OCI-LY3 (cell line): ENCODE results near the gene ZC3H7A.
"Not testable (repeated sequence)": the region's sequence is repeated elsewhere in the genome, so short reads cannot be mapped to it uniquely, and the experiment has no call there.

ENCODE experiments used
- H2AFZ ChIP-seq: fragments of 200-600, 300-600 bp; shearing (Covaris generic); 2 replicates; pipeline ENCODE4 v1.6.0; 2014; ENCODE audit warnings: antibody characterized with exemption, low read depth, low read length
- H3K27ac ChIP-seq: fragments of 200-600, 300-600 bp; sonication (generic); 2 replicates; pipeline ENCODE4 v1.5.1; 2014; ENCODE audit warnings: mild to moderate bottlenecking, low read length, moderate library complexity, mixed read lengths
- H3K27me3 ChIP-seq: fragments of 200-600, 300-600 bp; sonication (generic); 2 replicates; pipeline ENCODE4 v1.6.1; 2014; ENCODE audit warnings: low read depth, low read length, mixed read lengths
- H3K36me3 ChIP-seq: fragments of 200-600, 300-600 bp; sonication (generic); replicated peaks from 2 replicates; pipeline ENCODE3; 2014; ENCODE audit warnings: low read depth, low read length, mixed read lengths
- H3K4me1 ChIP-seq: fragments of 300-600, 200-600 bp; sonication (generic); 2 replicates; pipeline ENCODE4 v1.6.1; 2014; ENCODE audit warnings: low read length, mixed read lengths
- H3K4me2 ChIP-seq: fragments of 200-600, 300-600 bp; sonication (generic); 2 replicates; pipeline ENCODE4 v1.6.1; 2014; ENCODE audit warnings: low read length, mixed read lengths
- H3K4me3 ChIP-seq: fragments of 300-600, 200-600 bp; sonication (generic); 2 replicates; pipeline ENCODE4 v1.5.1; 2014; ENCODE audit warnings: antibody characterized with exemption, mild to moderate bottlenecking, low read length, moderate library complexity
- H3K79me2 ChIP-seq: fragments of 300-600, 200-600 bp; shearing (Covaris generic); 2 replicates; pipeline ENCODE4 v1.6.1; 2014; ENCODE audit warnings: mild to moderate bottlenecking, low read length, mixed read lengths
- H3K9ac ChIP-seq: fragments of 300-600, 200-600 bp; shearing (Covaris generic); 2 replicates; pipeline ENCODE4 v1.6.0; 2014; ENCODE audit warnings: mild to moderate bottlenecking, low read length, moderate library complexity
- H3K9me3 ChIP-seq: fragments of 200-600, 300-600 bp; shearing (Covaris generic); 2 replicates; pipeline ENCODE4 v1.6.1; 2014; ENCODE audit warnings: low read length, mixed read lengths; ENCODE audit not compliant: insufficient read depth
- H4K20me1 ChIP-seq: fragments of 200-600, 300-600 bp; sonication (generic); 2 replicates; pipeline ENCODE4 v1.6.1; 2016; ENCODE audit warnings: low read length, mixed read lengths; ENCODE audit not compliant: insufficient read depth
- CTCF ChIP-seq: fragments of 200-600, 300-600 bp; sonication (generic); IDR thresholded peaks from 2 replicates; pipeline ENCODE4 v1.5.1; 2014; ENCODE audit warnings: antibody characterized with exemption, low read length, low read depth
- EZH2phosphoT487 ChIP-seq: fragments of 200-600 bp; shearing (Covaris generic); IDR thresholded peaks from 2 replicates; pipeline ENCODE4 v1.6.1; 2018; ENCODE audit warnings: antibody characterized with exemption, mixed run types, low read depth

ZC3H7A gene

GRCh38 chr16:11819798-11820197 is 22.7 kb upstream of the ZC3H7A start:
- H3K79me2 ChIP-seq: no peaks in the 10 kb centered on the region
- H3K4me1 ChIP-seq: no peaks in the 10 kb centered on the region
- no peaks in the 10 kb centered on the region for H3K36me3 ChIP-seq
- no peaks in the 10 kb centered on the region for H4K20me1 ChIP-seq
- H2AFZ ChIP-seq: no peak overlapping the region
- H3K4me3 ChIP-seq: no peak overlapping the region
- H3K27me3 ChIP-seq: no peaks in the 10 kb centered on the region
- no peaks in the 10 kb centered on the region for H3K9me3 ChIP-seq
- TF ChIP-seq EZH2phosphoT487 (no peak), CTCF (no peak)
- no peak overlapping the region for H3K9ac ChIP-seq
- no peak overlapping the region for H3K4me2 ChIP-seq
- no peak overlapping the region for H3K27ac ChIP-seq

DNA sequence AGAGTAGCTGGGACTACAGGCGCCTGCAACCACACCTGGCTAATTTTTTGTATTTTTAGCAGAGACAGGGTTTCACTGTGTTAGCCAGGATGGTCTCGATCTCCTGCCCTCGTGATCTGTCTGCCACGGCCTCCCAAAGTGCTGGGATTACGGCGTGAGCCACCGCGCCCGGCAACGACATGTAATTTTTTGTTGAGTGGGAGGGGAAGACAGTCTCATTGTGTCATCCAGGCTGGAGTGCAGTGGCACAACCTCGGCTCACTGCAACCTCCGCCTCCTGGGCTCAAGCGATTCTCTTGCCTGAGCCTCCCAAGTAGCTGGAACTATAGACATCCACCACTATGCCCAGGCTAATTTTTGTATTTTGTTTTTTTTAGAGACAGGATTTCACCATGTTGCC is 21.9 kb upstream of the ZC3H7A start:
- not testable (repeated sequence) for H3K9me3 ChIP-seq, H4K20me1 ChIP-seq, H3K4me3 ChIP-seq, H3K36me3 ChIP-seq, H3K27ac ChIP-seq, H3K4me2 ChIP-seq, H3K79me2 ChIP-seq, H3K4me1 ChIP-seq, H3K9ac ChIP-seq, H2AFZ ChIP-seq, H3K27me3 ChIP-seq

DNA sequence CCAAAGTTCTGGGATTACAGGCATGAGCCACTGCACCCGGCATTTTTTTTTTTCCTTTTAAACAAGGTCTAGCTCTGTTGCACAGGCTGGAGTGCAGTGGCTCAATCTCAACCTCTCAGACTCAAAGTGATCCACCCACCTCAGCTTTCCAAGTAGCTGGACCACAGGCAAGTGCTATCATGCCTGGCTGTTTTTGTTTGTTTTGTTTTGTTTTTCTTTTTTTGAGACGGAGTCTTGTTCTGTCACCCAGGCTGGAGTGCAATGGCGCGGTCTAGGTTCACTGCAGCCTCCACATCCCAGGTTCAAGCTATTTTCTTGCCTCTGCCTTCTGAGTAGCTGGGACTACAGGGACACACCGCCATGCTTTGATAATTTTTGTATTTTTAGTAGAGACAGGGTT is 19.1 kb upstream of the ZC3H7A start:
- H3K36me3 ChIP-seq: no peaks in the 10 kb centered on the region
- no peak overlapping the region for H3K27ac ChIP-seq
- peaks cover 4% of the 10 kb centered on the region for H3K4me1 ChIP-seq
- no peaks in the 10 kb centered on the region for H4K20me1 ChIP-seq
- no peak overlapping the region for H2AFZ ChIP-seq
- TF ChIP-seq CTCF (no peak), EZH2phosphoT487 (no peak)
- H3K4me3 ChIP-seq: no peak overlapping the region
- H3K27me3 ChIP-seq: no peaks in the 10 kb centered on the region
- no peak overlapping the region for H3K4me2 ChIP-seq
- H3K79me2 ChIP-seq: no peaks in the 10 kb centered on the region
- H3K9me3 ChIP-seq: no peaks in the 10 kb centered on the region
- H3K9ac ChIP-seq: no peak overlapping the region

DNA sequence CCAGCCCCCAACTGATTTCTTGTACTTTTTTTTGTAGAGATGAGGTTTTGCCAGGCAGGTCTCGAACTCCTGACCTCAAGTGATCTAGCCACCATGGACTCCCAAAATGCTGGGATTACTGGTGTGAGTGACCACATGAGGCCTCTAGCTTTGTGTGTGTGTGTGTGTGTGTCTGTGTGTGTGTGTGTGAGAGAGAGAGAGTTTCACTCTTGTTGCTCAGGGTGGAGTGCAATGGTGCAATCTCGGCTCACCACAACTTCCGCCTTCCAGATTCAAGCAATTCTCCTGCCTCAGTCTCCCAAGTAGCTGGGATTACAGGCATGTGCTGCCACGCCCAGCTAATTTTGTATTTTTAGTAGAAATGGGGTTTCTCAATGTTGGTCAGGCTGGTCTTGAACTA is 17.7 kb upstream of the ZC3H7A start:
- not testable (repeated sequence) for H3K9ac ChIP-seq, H3K9me3 ChIP-seq, H3K36me3 ChIP-seq, H2AFZ ChIP-seq, H3K27me3 ChIP-seq, H3K4me3 ChIP-seq, H4K20me1 ChIP-seq, H3K79me2 ChIP-seq, H3K4me2 ChIP-seq, H3K27ac ChIP-seq
- H3K4me1 ChIP-seq: peaks cover 12% of the 10 kb centered on the region

DNA sequence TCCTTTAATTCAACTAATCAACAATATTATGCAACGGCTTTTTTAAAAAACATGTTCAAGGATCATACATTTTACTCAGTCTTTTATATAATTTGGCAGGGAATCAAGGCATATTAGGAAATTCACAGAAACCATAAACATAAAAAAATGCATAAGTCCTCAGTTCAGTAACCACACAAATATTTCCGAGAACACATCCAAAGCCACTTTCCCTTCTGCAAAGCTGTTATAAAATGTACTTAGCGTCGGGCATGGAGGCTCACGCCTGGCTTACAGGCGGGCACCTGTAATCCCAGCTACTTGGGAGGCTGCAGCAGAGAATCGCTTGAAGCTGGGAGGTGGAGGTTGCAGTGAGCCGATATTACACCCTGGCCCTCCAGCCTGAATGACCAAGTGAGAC is 9.7 kb upstream of the ZC3H7A start:
- Histone ChIP-seq H3K9me3 (no peaks in the 10 kb centered on the region), H3K27ac (no peak overlapping the region), H3K79me2 (no peaks in the 10 kb centered on the region), H3K4me3 (no peak overlapping the region), H3K4me2 (no peak overlapping the region), H3K4me1 (peaks cover 15% of the 10 kb centered on the region), H3K9ac (no peak overlapping the region), H4K20me1 (0 out of 2 replicates have a peak, but pooled peaks cover 1% of the 10 kb centered on the region), H2AFZ (no peak overlapping the region), H3K36me3 (no peaks in the 10 kb centered on the region), H3K27me3 (no peaks in the 10 kb centered on the region)
- TF ChIP-seq CTCF (no peak), EZH2phosphoT487 (no peak)
